OCI-LY7 (cell line): ENCODE data around the gene PCCA. TPM values are rescaled to one million over a fixed set of nuclear protein-coding genes. Genes with fewer than 3 reads are reported as not detected.

Source experiments
- BruUV-seq: library from RNA; stranded (reverse); fragments of 400-500 nt; replicated peaks from 2 replicates; lab custom pipeline; 2021; lab: Mats Ljungman, UMichigan
- CTCF ChIA-PET: fragments of 300-600 bp; sonication (Branson Sonifier 250); formaldehyde crosslinking; loops from one replicate; lab custom pipeline; 2022; ENCODE audit warnings: antibody characterized with exemption; ENCODE audit not compliant: unreplicated experiment; lab: Charles Lee
- POLR2A ChIA-PET: fragments of 300-600 bp; sonication (Branson Sonifier 250); formaldehyde crosslinking; loops from one replicate; lab custom pipeline; 2022; ENCODE audit warnings: antibody characterized with exemption; lab: Charles Lee
- DNase-seq: peaks from one replicate; pipeline ENCODE4 v3.0.0-alpha.2; 2015; ENCODE audit warnings: low spot score
- H2AFZ ChIP-seq: fragments of 200-600 bp; sonication (generic), shearing (Covaris generic); 2 replicates; pipeline ENCODE4 v1.6.1; 2014; ENCODE audit warnings: mild to moderate bottlenecking, antibody characterized with exemption, low read length, moderate library complexity
- H3K27ac ChIP-seq: fragments of 200-600 bp; sonication (generic); 2 replicates; pipeline ENCODE4 v1.5.1; 2014; ENCODE audit warnings: mixed run types, low read depth, mild to moderate bottlenecking, moderate library complexity, low read length, inconsistent platforms; ENCODE audit not compliant: poor library complexity, severe bottlenecking
- H3K36me3 ChIP-seq: fragments of 200-600 bp; sonication (generic); 2 replicates; pipeline ENCODE4 v1.6.1; 2014; ENCODE audit warnings: mild to moderate bottlenecking, antibody characterized with exemption, low read length, moderate library complexity, mixed read lengths; ENCODE audit not compliant: insufficient read depth
- H3K4me1 ChIP-seq: fragments of 200-600 bp; sonication (generic); 2 replicates; pipeline ENCODE4 v1.5.1; 2014; ENCODE audit warnings: mild to moderate bottlenecking, low read length; ENCODE audit not compliant: insufficient read depth, poor library complexity, severe bottlenecking
- H3K4me2 ChIP-seq: fragments of 200-600 bp; sonication (generic); 2 replicates; pipeline ENCODE4 v1.6.1; 2014; ENCODE audit warnings: mild to moderate bottlenecking, low read length
- H3K4me3 ChIP-seq: fragments of 200-600 bp; sonication (generic); 2 replicates; pipeline ENCODE4 v1.5.1; 2014; ENCODE audit warnings: mild to moderate bottlenecking, low read depth, low read length; ENCODE audit not compliant: poor library complexity, severe bottlenecking
- H3K79me2 ChIP-seq: fragments of 200-600 bp; sonication (generic); 2 replicates; pipeline ENCODE4 v1.6.1; 2016; ENCODE audit warnings: low read depth, mild to moderate bottlenecking, low read length, moderate library complexity, mixed read lengths; ENCODE audit not compliant: insufficient read depth
- H3K9me2 ChIP-seq: fragments of 200-600 bp; sonication (generic); 2 replicates; pipeline ENCODE4 v1.6.1; 2016; ENCODE audit warnings: mild to moderate bottlenecking, low read length, mixed read lengths; ENCODE audit not compliant: insufficient read depth
- H3K9me3 ChIP-seq: fragments of 200-600 bp; sonication (generic); 2 replicates; pipeline ENCODE4 v1.6.1; 2014; ENCODE audit warnings: mild to moderate bottlenecking, mixed run types, low read length, mixed read lengths
- H4K20me1 ChIP-seq: fragments of 200-600 bp; sonication (generic); 2 replicates; pipeline ENCODE4 v1.6.1; 2014; ENCODE audit warnings: mild to moderate bottlenecking, antibody characterized with exemption, low read length, moderate library complexity, mixed read lengths; ENCODE audit not compliant: insufficient read depth
- EZH2phosphoT487 ChIP-seq: fragments of 200-600 bp; sonication (generic); IDR thresholded peaks from 2 replicates; pipeline ENCODE4 v1.6.1; 2018; ENCODE audit warnings: low read depth, borderline replicate concordance, mild to moderate bottlenecking, mixed run types, antibody characterized with exemption, low read length, moderate library complexity, mixed read lengths
- intact Hi-C: fragments of 100-400 bp; cut with micrococcal nuclease; formaldehyde crosslinking; loops from one replicate; pipeline ENCODE4 v1.10.0; 2022; ENCODE audit not compliant: unreplicated experiment
- total RNA-seq, 2 experiments: library from RNA; depleted of rRNA in 1 of 2; stranded (reverse); fragments of >200 nt in 1 of 2; shearing (Covaris generic) in 1 of 2; gene quantifications; 2 replicates each; pipeline ENCODE4 v1.2.3, GENCODE V29; 2014 to 2022
- TF ChIP-seq, protein P1 (sequence below): fragments of 200-600 bp; sonication (generic); conservative IDR thresholded peaks from 2 replicates; pipeline ENCODE4 v1.5.1; 2014; ENCODE audit warnings: mild to moderate bottlenecking, antibody characterized with exemption, low read length, moderate library complexity, mixed read lengths

PCCA gene
- total RNA-seq, 2 experiments from 2014 or later, result 2.7 to 7.2 TPM

DNA sequence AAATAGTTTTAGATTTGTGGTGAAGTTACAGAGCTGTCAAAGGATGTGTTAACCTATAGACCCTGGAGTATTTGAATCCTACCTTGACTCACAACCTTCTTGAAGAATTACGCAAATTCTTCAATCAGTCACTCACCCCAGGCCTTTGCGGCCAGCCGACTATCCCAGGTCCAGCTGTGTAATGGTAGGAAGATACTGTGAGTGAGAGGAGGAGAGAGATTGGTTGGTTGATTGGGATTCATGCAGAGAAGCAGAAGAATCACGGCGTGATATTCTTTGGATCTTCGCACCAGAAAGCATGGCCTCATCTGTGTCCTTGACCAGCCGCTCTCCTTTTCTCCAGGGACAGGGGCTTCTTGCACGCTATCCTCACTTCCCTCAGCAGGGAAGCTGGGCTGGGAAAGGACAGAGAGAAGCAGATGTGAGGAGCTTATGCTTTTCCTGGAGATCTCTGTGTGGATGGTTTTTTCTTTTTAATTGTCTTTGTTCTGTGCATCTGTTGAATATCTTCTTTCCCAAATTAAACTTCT is 250.6 kb downstream of the PCCA start:
- no peak for TF ChIP-seq EZH2phosphoT487
- TF ChIP-seq, protein P1, sequence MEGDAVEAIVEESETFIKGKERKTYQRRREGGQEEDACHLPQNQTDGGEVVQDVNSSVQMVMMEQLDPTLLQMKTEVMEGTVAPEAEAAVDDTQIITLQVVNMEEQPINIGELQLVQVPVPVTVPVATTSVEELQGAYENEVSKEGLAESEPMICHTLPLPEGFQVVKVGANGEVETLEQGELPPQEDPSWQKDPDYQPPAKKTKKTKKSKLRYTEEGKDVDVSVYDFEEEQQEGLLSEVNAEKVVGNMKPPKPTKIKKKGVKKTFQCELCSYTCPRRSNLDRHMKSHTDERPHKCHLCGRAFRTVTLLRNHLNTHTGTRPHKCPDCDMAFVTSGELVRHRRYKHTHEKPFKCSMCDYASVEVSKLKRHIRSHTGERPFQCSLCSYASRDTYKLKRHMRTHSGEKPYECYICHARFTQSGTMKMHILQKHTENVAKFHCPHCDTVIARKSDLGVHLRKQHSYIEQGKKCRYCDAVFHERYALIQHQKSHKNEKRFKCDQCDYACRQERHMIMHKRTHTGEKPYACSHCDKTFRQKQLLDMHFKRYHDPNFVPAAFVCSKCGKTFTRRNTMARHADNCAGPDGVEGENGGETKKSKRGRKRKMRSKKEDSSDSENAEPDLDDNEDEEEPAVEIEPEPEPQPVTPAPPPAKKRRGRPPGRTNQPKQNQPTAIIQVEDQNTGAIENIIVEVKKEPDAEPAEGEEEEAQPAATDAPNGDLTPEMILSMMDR, result no peak
- Histone ChIP-seq H3K9me3 (no peaks in the 10 kb centered on the region), H3K9me2 (no peaks in the 10 kb centered on the region), H3K4me1 (no peaks in the 10 kb centered on the region), H3K27ac (no peak overlapping the region), H3K79me2 (no peaks in the 10 kb centered on the region), H3K4me2 (no peak overlapping the region), H3K36me3 (no peaks in the 10 kb centered on the region), H4K20me1 (no peaks in the 10 kb centered on the region), H2AFZ (no peak overlapping the region), H3K4me3 (no peak overlapping the region)
- CTCF ChIA-PET, result no interaction called here
- BruUV-seq, result no TSS peak
- POLR2A ChIA-PET, result no interaction called here
- intact Hi-C loops, result no loop called here
- no peak for DNase-seq

GRCh38 chr13:100340865-100341264 is 252.0 kb downstream of the PCCA start:
- POLR2A ChIA-PET, result no interaction called here
- CTCF ChIA-PET, result no interaction called here
- Histone ChIP-seq H2AFZ (no peak overlapping the region), H3K4me1 (no peaks in the 10 kb centered on the region), H3K4me3 (no peak overlapping the region), H4K20me1 (no peaks in the 10 kb centered on the region), H3K4me2 (no peak overlapping the region), H3K79me2 (no peaks in the 10 kb centered on the region), H3K9me2 (no peaks in the 10 kb centered on the region), H3K9me3 (no peaks in the 10 kb centered on the region), H3K36me3 (no peaks in the 10 kb centered on the region), H3K27ac (no peak overlapping the region)
- TF ChIP-seq, protein P1, result no peak
- TF ChIP-seq EZH2phosphoT487, result no peak
- no TSS peak for BruUV-seq
- intact Hi-C loops, result no loop called here
- no peak for DNase-seq

GRCh38 chr13:100341327-100341726 is 252.4 kb downstream of the PCCA start:
- POLR2A ChIA-PET, result no interaction called here
- no TSS peak for BruUV-seq

More at GRCh38 chr13:100341327-100341726, 252.4 kb downstream of the PCCA start:
- no peak for DNase-seq
- Histone ChIP-seq H3K4me2 (no peak overlapping the region), H3K4me1 (no peaks in the 10 kb centered on the region), H2AFZ (no peak overlapping the region), H3K27ac (no peak overlapping the region), H3K79me2 (no peaks in the 10 kb centered on the region), H3K9me2 (no peaks in the 10 kb centered on the region), H3K36me3 (no peaks in the 10 kb centered on the region), H3K4me3 (no peak overlapping the region), H3K9me3 (no peaks in the 10 kb centered on the region), H4K20me1 (no peaks in the 10 kb centered on the region)
- TF ChIP-seq EZH2phosphoT487, result no peak
- TF ChIP-seq, protein P1, result no peak
- CTCF ChIA-PET, result no interaction called here
- intact Hi-C loops, result no loop called here
